Fibroblast of villous mesenchyme (primary cell): ENCODE measurements around the gene EI24. TPM values are rescaled to one million over a fixed set of nuclear protein-coding genes. Genes with fewer than 3 reads are reported as not detected.

Source experiments
- DNase-seq: peaks from one replicate; pipeline ENCODE4 v3.0.0-alpha.2; 2010; ENCODE audit warnings: low read depth
- H3K4me3 ChIP-seq: 2 replicates; pipeline ENCODE4 v1.5.1; 2011; ENCODE audit warnings: low read depth, mild to moderate bottlenecking, low read length
- CTCF ChIP-seq: IDR thresholded peaks from 2 replicates; pipeline ENCODE4 v1.5.1; 2012; ENCODE audit warnings: low read depth, mild to moderate bottlenecking, low read length; ENCODE audit not compliant: insufficient read depth
- total RNA-seq: library from RNA; depleted of rRNA; stranded (reverse); fragments of >200 nt; gene quantifications from 2 replicates; pipeline ENCODE4 v1.2.3, GENCODE V29; 2012

The EI24 gene
- total RNA-seq, 1 donor = 111 TPM

- peak overlapping the region; percentile 79 for H3K4me3 ChIP-seq
- TF ChIP-seq CTCF = no peak
- peak; percentile 38 for DNase-seq
Measured at GRCh38 chr11:125591649-125592304, 22.5 kb downstream of the EI24 start.

- peak within 1 kb of the TSS; percentile 95 for H3K4me3 ChIP-seq
- TF ChIP-seq CTCF = no peak
- peak; percentile 100 for DNase-seq
Measured at GRCh38 chr11:125592305-125593113, 23.2 kb downstream of the EI24 start, which contains the start of gene STT3A. Gene STT3A, plus strand, starts transcription at chr11:125592852. Its CDS starts 3,064 bp downstream, at chr11:125595916.

GRCh38 chr11:125593114-125593820 is 24.0 kb downstream of the EI24 start:
- H3K4me3 ChIP-seq = peak overlapping the region; percentile 95
- DNase-seq = peak; percentile 49
- no peak for TF ChIP-seq CTCF

- DNase-seq = no peak
- no peak overlapping the region for H3K4me3 ChIP-seq
Measured at GRCh38 chr11:125594958-125595357, 25.7 kb downstream of the EI24 start.

GRCh38 chr11:125600663-125601062 is 31.4 kb downstream of the EI24 start:
- no peak overlapping the region for H3K4me3 ChIP-seq
- no peak for DNase-seq
- TF ChIP-seq CTCF = no peak

More at GRCh38 chr11:125594958-125595357, 25.7 kb downstream of the EI24 start:
- no peak for TF ChIP-seq CTCF

GRCh38 chr11:125603207-125603606 is 33.9 kb downstream of the EI24 start:
- no peak overlapping the region for H3K4me3 ChIP-seq
- TF ChIP-seq CTCF = no peak
- DNase-seq = no peak
